C4-2B (cell line): Measurements from ENCODE around the gene ARHGEF28.

Source experiments
- CTCF ChIP-seq: fragments of 450-650 bp; conservative IDR thresholded peaks from 2 replicates; pipeline ENCODE4 v1.5.1; 2017; ENCODE audit warnings: mild to moderate bottlenecking
- ZFX ChIP-seq: fragments of 450-650 bp; IDR thresholded peaks from 2 replicates; pipeline ENCODE4 v1.6.1; 2017

GRCh38 chr5:73979321-73979720 lies 353.3 kb downstream of the ARHGEF28 start:
- TF ChIP-seq CTCF (no peak), ZFX (no peak)
